GM21723 (cell line): ENCODE data around the gene CCDC80.
"Not testable (repeated sequence)": the region's sequence is repeated elsewhere in the genome, so short reads cannot be mapped to it uniquely, and the experiment has no call there.

Experiments used
- ATAC-seq: cut with Tn5 transposase; IDR thresholded peaks from one replicate; pipeline ENCODE4 v1.9.1; 2021; ENCODE audit warnings: mild to moderate bottlenecking, moderate library complexity; ENCODE audit not compliant: unreplicated experiment

The CCDC80 gene

GRCh38 chr3:112667599-112667998 is 26.7 kb upstream of the CCDC80 start:
- no peak for ATAC-seq

DNA sequence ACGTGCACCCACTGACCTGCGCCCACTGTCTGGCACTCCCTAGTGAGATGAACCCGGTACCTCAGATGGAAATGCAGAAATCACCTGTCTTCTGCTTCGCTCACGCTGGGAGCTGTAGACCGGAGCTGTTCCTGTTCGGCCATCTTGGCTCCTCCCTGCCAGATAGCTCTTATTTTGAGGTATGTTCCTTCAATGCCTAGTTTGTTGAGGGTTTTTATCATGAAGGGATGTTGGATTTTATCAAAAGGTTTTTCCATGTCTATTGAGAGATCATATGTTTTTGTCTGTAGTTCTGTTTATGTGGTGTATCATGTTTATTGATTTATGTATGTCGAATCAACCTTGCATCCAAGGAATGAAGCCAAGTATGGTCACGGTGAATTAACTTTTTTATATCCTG is 24.1 kb upstream of the CCDC80 start:
- not testable (repeated sequence) for ATAC-seq

DNA sequence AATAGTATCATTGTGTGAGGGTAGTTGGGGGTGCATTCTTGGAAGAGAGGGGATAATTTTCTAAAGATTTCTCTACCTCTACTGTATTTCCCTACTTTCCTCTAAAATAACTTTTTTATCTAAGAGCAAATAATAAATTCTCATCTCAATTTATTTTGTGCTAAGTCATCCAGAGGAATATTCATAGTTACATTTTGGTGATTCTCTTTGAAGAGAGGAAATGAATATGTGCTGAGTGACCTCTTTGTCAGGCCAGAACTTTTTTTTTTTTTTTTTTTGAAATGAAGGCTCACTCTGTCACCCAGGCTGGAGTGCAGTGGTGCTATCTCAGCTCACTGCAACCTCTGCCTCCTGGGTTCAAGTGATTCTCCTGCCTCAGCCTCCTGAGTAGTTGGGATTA is 15.1 kb upstream of the CCDC80 start:
- ATAC-seq = no peak

DNA sequence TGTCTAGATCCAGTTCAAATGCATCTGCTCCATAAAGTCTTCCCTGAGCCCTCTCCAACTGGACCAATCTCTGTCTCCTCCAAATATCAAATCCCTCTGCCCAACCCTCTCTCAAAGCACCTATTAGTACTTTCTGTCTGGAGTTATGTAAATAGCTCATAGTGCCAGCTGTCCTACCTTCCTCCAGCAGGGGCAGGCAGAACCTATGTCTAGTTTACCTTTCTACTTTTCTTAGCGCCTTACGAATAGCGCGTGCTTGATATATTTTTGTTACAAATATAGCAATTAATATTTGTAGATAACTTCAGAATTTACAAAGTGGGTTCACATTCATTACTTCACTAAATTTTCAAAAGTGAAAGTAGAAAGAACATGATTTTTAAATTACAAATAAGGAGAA is 14.0 kb upstream of the CCDC80 start:
- no peak for ATAC-seq

- ATAC-seq = no peak
These were observed 13.5 kb upstream of the CCDC80 start for GRCh38 chr3:112654492-112654891.

DNA sequence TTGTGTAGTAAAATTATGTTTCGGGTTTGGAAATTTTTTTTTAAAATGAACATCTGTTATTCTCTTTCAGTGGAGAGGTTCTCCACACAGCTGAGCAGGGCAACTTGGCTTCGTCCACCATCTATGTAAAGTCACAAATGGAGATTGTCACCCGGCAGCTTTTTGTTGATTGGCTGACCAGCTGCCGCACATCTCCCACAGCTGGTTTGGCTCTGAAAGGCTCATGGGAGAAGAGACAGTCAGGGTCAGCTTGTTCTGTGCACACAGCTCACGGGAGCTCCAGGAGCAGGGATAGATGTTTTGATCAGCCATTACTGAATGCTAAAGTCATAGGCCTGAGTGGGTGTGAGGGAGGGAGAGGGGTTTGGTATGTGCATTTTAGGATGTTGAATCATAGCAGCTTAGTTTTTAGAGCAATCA is 12.9 kb upstream of the CCDC80 start:
- ATAC-seq = no peak

DNA sequence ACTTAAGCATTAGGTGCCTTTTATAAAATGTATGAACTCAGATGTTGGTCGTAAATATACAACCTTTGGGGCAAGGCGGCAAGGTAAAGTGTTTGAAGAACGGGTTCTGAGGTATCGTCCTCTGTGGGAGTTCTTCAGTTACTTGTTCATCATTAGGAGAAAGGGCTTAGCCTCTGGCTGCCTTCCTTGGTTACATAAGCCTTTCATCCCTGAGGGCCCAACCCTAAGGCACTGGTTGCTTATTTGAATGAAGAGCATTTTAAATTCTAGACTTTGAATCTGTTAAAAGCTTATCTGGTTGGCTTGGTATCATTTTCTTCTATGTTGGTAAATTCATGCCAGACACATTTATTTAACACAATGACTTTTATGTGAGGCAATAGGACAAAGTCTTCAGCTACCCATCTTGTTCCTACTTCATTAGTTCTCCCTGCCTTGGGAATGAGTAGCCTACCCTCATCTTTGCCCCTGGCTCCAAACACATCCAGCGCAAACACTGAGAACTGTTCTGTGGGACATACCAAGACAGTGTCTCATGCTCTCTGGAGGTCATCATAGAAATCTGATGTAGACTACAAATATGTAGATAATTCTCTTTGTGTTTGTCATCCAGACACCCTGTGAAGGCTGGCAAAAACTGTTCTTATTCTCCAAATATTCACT is 12.4 kb upstream of the CCDC80 start:
- no peak for ATAC-seq

GRCh38 chr3:112651516-112651915 is 10.6 kb upstream of the CCDC80 start:
- ATAC-seq = no peak

GRCh38 chr3:112651071-112651470 is 10.1 kb upstream of the CCDC80 start:
- no peak for ATAC-seq

- no peak for ATAC-seq
These were observed 9.5 kb upstream of the CCDC80 start for GRCh38 chr3:112650482-112650881.

GRCh38 chr3:112649478-112649735 is 8.5 kb upstream of the CCDC80 start:
- ATAC-seq = no peak

GRCh38 chr3:112647122-112647521 is 6.2 kb upstream of the CCDC80 start:
- ATAC-seq = no peak

DNA sequence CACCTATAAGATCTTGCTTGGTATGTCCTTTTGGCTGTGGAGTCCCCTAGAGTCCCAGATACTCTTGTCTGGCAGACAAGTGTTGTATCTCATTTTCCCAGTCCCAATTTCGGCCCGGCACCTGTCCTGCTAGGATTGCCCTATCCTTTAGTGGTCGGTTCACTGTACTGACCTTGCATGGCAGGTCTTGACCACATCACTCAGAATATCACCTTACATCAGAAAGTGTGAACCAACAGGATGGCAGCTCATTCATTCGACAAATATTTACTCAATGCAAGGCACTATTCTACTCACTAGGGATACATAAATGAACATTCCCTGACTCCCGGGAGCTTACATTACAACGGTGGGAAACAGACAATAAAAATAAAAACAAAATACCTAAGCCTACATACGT is 5.7 kb upstream of the CCDC80 start:
- no peak for ATAC-seq

DNA sequence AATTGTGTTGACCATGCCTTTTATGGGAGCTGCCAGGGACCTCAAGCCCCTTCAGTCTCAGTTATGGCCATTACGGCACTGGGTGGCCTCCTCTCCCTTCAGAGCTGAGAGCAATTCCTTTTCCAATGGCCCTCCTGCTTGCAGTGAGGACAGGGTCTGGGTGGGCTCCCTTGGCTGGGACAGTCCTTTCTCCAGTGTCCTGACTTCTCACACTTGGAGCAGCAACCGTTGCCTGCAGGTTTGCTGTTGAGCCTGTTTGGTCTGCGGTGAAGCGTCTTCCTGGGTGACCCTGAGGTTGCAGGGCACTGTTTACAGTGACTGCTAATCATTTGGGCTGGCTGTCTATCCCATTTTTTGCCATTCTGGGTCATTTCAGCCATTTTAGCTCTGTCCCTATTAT is 3.5 kb upstream of the CCDC80 start:
- no peak for ATAC-seq

GRCh38 chr3:112643621-112644240 is 2.8 kb upstream of the CCDC80 start:
- ATAC-seq = peak; percentile 52

DNA sequence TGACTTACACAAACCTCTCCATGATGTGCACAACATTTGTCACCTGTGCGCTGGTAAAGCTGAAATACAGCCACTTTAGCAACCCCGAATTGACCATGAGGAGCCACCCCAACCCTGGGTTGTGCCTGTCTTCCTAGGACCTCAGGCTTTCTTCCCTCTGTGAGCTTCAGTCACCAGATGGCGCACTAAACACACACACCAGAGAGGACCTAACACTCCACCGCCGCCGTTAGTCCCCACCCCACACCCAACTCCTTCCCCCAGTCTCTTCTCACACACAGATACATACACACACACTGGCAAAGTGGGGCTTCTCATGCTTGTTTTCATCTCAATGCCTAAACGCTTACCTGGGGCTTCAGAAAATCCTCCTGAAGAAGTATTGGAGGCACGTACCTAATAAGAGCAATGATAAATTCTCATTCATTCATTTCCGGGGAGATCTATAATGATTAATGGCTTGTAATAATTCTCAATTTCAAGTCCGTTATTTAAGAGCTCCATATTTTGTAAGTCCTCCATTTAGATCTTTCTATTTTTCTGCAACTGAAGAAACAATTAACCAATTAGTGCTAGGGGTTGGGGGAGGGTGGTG is 2.1 kb upstream of the CCDC80 start:
- peak; percentile 92 for ATAC-seq

GRCh38 chr3:112640276-112640929 is 540 bp downstream of the CCDC80 start:
- no peak for ATAC-seq

- no peak for ATAC-seq
These were observed 1.3 kb downstream of the CCDC80 start for GRCh38 chr3:112639455-112640225.

GRCh38 chr3:112638327-112639020 is 2.5 kb downstream of the CCDC80 start:
- no peak for ATAC-seq

- ATAC-seq = no peak
These were observed 3.2 kb downstream of the CCDC80 start for GRCh38 chr3:112637700-112638099.

GRCh38 chr3:112635674-112636073 is 5.3 kb downstream of the CCDC80 start:
- ATAC-seq = no peak
